K562 (cell line): ENCODE results near the gene ARHGEF4. TPM values are rescaled to one million over a fixed set of nuclear protein-coding genes. Genes with fewer than 3 reads are reported as not detected.

Experiments
- ATF1 ChIP-seq, 2 experiments: fragments of 450-650 bp in 1 of 2; IDR thresholded peaks; 2 replicates each; pipeline ENCODE4 v1.6.1; 2016; ENCODE audit warnings: missing compliant biosample characterization in 1 of 2, missing genetic modification characterization in 1 of 2
- CEBPG ChIP-seq, 3 experiments: fragments of 200-800 bp in 1 of 3; sonication (Bioruptor generic) in 1 of 3; sonication (generic) in 1 of 3; formaldehyde crosslinking in 1 of 3; IDR thresholded peaks in 2 of 3; conservative IDR thresholded peaks in 1 of 3; 2 replicates each; pipeline versions ENCODE4 v1.6.1 to v1.8.0; 2016 to 2022; ENCODE audit warnings: missing compliant biosample characterization in 2 of 3, missing genetic modification characterization in 2 of 3, mild to moderate bottlenecking in 1 of 3, missing genetic modification reagents in 1 of 3
- DPF2 ChIP-seq: fragments of 450-650 bp; IDR thresholded peaks from 2 replicates; pipeline ENCODE4 v1.6.1; 2016
- EP400 ChIP-seq: fragments of 450-650 bp; IDR thresholded peaks from 2 replicates; pipeline ENCODE4 v1.6.1; 2017; ENCODE audit warnings: antibody characterized with exemption, mild to moderate bottlenecking, moderate library complexity
- ESRRA ChIP-seq: fragments of 450-650 bp; IDR thresholded peaks from 2 replicates; pipeline ENCODE4 v1.6.1; 2014; ENCODE audit warnings: low read depth, mild to moderate bottlenecking, moderate library complexity, borderline replicate concordance
- HDAC2 ChIP-seq: fragments of 450-650 bp; IDR thresholded peaks from 2 replicates; pipeline ENCODE4 v1.6.1; 2016; ENCODE audit warnings: mild to moderate bottlenecking
- JUND ChIP-seq, 2 experiments: IDR thresholded peaks; 2 replicates in 1 of 2; 3 replicates in 1 of 2; pipeline ENCODE4 v1.6.1; 2011; ENCODE audit warnings: borderline replicate concordance in 2 of 2, low read depth in 2 of 2, low read length in 2 of 2, improper control_type of control experiment in 1 of 2, missing biosample characterization in 1 of 2, missing genetic modification characterization in 1 of 2, missing genetic modification reagents in 1 of 2
- KDM2B ChIP-seq: fragments of 250-450 bp; sonication (Bioruptor Pico); IDR thresholded peaks from 2 replicates; pipeline ENCODE4 v1.8.0; 2021; ENCODE audit warnings: mild to moderate bottlenecking, moderate library complexity
- PHF20 ChIP-seq: fragments of 450-650 bp; IDR thresholded peaks from 2 replicates; pipeline ENCODE4 v1.6.1; 2018; ENCODE audit not compliant: partially characterized antibody
- PHF8 ChIP-seq: fragments of 200-600 bp; sonication (generic); IDR thresholded peaks from 2 replicates; pipeline ENCODE4 v1.6.1; 2012; ENCODE audit warnings: mixed run types, mild to moderate bottlenecking, inconsistent platforms, low read length, moderate library complexity, borderline replicate concordance
- RBM22 ChIP-seq: fragments of 200-400 bp; formaldehyde crosslinking; IDR thresholded peaks from 2 replicates; pipeline ENCODE4 v1.6.1; 2018; ENCODE audit warnings: low read length, low read depth; ENCODE audit not compliant: poor library complexity, severe bottlenecking
- SIN3B ChIP-seq: fragments of 450-650 bp; IDR thresholded peaks from 2 replicates; pipeline ENCODE4 v1.6.1; 2017; ENCODE audit warnings: low read depth, mild to moderate bottlenecking, moderate library complexity
- TEAD1 ChIP-seq, 2 experiments: fragments of 450-650 bp in 1 of 2; sonication (generic) in 1 of 2; formaldehyde crosslinking; IDR thresholded peaks; 2 replicates each; pipeline versions ENCODE4 v1.4.0 to v1.8.0; 2020 to 2022; ENCODE audit warnings: mild to moderate bottlenecking in 2 of 2, missing genetic modification reagents in 1 of 2
- TFAM ChIP-seq: fragments of 250-450 bp; sonication (Bioruptor Pico); conservative IDR thresholded peaks from 2 replicates; pipeline ENCODE4 v1.5.0; 2021; ENCODE audit warnings: mild to moderate bottlenecking, moderate library complexity
- TOE1 ChIP-seq, 2 experiments: fragments of 450-650 bp in 1 of 2; sonication (generic) in 1 of 2; formaldehyde crosslinking in 1 of 2; IDR thresholded peaks; 2 replicates each; pipeline versions ENCODE4 v1.7.1 to v1.8.0; 2016 to 2022; ENCODE audit warnings: borderline replicate concordance in 2 of 2, mild to moderate bottlenecking in 2 of 2, antibody characterized with exemption in 1 of 2, inconsistent platforms in 1 of 2, low read depth in 1 of 2, missing genetic modification reagents in 1 of 2, moderate library complexity in 1 of 2
- ZNF311 ChIP-seq: fragments of 250-450 bp; sonication (Bioruptor Pico); IDR thresholded peaks from 2 replicates; pipeline ENCODE4 v1.4.0; 2020; ENCODE audit warnings: mild to moderate bottlenecking, moderate library complexity
- polyA plus RNA-seq, 8 experiments: library from polyadenylated mRNA; depleted of rRNA in 4 of 8; stranded (reverse) in 5 of 8; unstranded in 3 of 8; fragments of >200 nt; fragmentation: Nextera tagmentation in 2 of 8; fragmentation: Illumina TruSeq in 1 of 8; extraction: Ambion mirVana in 2 of 8; extraction: Trizol in 1 of 8; gene quantifications; 2 replicates each; pipeline versions ENCODE4 v1.2.1 to v1.2.3, GENCODE V29; 2011 to 2014; ENCODE audit warnings: inconsistent platforms in 1 of 8, missing spikeins in 1 of 8
- total RNA-seq, 7 experiments: library from RNA; depleted of rRNA in 6 of 7; stranded (reverse); fragments of >200 nt in 6 of 7; fragmentation: Illumina TruSeq in 2 of 7; extraction: Trizol in 2 of 7; gene quantifications; 2 replicates each; pipeline versions ENCODE4 v1.2.1 to v1.2.3, GENCODE V29; 2011 to 2021; ENCODE audit warnings: low replicate concordance in 1 of 7
- TF ChIP-seq, protein P1 (sequence below): sonication (generic); formaldehyde crosslinking; IDR thresholded peaks from 2 replicates; pipeline ENCODE4 v1.8.1; 2023; ENCODE audit warnings: mild to moderate bottlenecking, missing genetic modification reagents
- TF ChIP-seq, protein P2 (sequence below): fragments of 250-450 bp; sonication (Bioruptor Pico); IDR thresholded peaks from 2 replicates; pipeline ENCODE4 v1.4.0; 2020; ENCODE audit warnings: mild to moderate bottlenecking, moderate library complexity

ARHGEF4 gene
- total and polyA plus RNA-seq, 9 of the 15 experiments (the other 6 are each of a cell fraction or from before 2014, with no cell fraction given): not detected

- no peak for TF ChIP-seq ESRRA
- 0 out of 2 replicates have a peak, but pooled peaks have one; percentile 17 for TF ChIP-seq DPF2
- TF ChIP-seq TOE1 (IDR thresholded peaks at IDR 0.05; ENCODE audit: borderline replicate concordance): peak; percentile 35; the same call in 1 of the 2 replicates
- TF ChIP-seq TOE1 (CRISPR knock-in tag; IDR thresholded peaks at IDR 0.05; ENCODE audit: borderline replicate concordance, low read depth): no peak
- no peak for TF ChIP-seq RBM22
- peak; percentile 39; the same call in 1 of the 2 replicates for TF ChIP-seq JUND (IDR thresholded peaks at IDR 0.05; ENCODE audit: borderline replicate concordance, low read depth, low read length)
- no peak; the same call in 2 of the 3 replicates for TF ChIP-seq JUND (tag; IDR thresholded peaks at IDR 0.05; ENCODE audit: borderline replicate concordance, low read depth, low read length)
- TF ChIP-seq, protein P1, sequence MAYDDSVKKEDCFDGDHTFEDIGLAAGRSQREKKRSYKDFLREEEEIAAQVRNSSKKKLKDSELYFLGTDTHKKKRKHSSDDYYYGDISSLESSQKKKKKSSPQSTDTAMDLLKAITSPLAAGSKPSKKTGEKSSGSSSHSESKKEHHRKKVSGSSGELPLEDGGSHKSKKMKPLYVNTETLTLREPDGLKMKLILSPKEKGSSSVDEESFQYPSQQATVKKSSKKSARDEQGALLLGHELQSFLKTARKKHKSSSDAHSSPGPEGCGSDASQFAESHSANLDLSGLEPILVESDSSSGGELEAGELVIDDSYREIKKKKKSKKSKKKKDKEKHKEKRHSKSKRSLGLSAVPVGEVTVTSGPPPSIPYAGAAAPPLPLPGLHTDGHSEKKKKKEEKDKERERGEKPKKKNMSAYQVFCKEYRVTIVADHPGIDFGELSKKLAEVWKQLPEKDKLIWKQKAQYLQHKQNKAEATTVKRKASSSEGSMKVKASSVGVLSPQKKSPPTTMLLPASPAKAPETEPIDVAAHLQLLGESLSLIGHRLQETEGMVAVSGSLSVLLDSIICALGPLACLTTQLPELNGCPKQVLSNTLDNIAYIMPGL (CRISPR knock-in tag): no peak; the same call in 1 of the 2 replicates
- no peak for TF ChIP-seq TFAM (CRISPR knock-in tag)
- TF ChIP-seq EP400: no peak
- peak in 1 of 2 experiments; percentile 73; a peak in 2 of 4 replicates for TF ChIP-seq TEAD1 (CRISPR knock-in tag; IDR thresholded peaks at IDR 0.05)
- TF ChIP-seq, protein P2, sequence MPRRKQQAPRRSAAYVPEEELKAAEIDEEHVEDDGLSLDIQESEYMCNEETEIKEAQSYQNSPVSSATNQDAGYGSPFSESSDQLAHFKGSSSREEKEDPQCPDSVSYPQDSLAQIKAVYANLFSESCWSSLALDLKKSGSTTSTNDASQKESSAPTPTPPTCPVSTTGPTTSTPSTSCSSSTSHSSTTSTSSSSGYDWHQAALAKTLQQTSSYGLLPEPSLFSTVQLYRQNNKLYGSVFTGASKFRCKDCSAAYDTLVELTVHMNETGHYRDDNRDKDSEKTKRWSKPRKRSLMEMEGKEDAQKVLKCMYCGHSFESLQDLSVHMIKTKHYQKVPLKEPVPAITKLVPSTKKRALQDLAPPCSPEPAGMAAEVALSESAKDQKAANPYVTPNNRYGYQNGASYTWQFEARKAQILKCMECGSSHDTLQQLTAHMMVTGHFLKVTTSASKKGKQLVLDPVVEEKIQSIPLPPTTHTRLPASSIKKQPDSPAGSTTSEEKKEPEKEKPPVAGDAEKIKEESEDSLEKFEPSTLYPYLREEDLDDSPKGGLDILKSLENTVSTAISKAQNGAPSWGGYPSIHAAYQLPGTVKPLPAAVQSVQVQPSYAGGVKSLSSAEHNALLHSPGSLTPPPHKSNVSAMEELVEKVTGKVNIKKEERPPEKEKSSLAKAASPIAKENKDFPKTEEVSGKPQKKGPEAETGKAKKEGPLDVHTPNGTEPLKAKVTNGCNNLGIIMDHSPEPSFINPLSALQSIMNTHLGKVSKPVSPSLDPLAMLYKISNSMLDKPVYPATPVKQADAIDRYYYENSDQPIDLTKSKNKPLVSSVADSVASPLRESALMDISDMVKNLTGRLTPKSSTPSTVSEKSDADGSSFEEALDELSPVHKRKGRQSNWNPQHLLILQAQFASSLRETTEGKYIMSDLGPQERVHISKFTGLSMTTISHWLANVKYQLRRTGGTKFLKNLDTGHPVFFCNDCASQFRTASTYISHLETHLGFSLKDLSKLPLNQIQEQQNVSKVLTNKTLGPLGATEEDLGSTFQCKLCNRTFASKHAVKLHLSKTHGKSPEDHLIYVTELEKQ (CRISPR knock-in tag): no peak
- TF ChIP-seq SIN3B: peak; percentile 8; the same call in 1 of the 2 replicates
- no peak for TF ChIP-seq ZNF311 (CRISPR knock-in tag)
- TF ChIP-seq PHF20: peak; percentile 43
- TF ChIP-seq PHF8: peak; percentile 63; the same call in 1 of the 2 replicates
- TF ChIP-seq CEBPG (CRISPR knock-in tag; IDR thresholded peaks at IDR 0.05): no peak
- no peak for TF ChIP-seq CEBPG (tag; conservative IDR thresholded peaks at IDR 0.05 in 1 of 2, IDR thresholded peaks at IDR 0.05 in 1 of 2)
- 0 out of 2 replicates have a peak, but pooled peaks have one; percentile 27 for TF ChIP-seq KDM2B (CRISPR knock-in tag)
- no peak for TF ChIP-seq HDAC2
- TF ChIP-seq ATF1 (CRISPR knock-in tag; IDR thresholded peaks at IDR 0.05): no peak
- 0 out of 2 replicates have a peak, but pooled peaks have one; percentile 2 for TF ChIP-seq ATF1 (tag; IDR thresholded peaks at IDR 0.05)
These were observed 39.0 kb upstream of the ARHGEF4 start (continued) for GRCh38 chr2:130797493-130798435.
